HG02588 (cell line): Measurements from ENCODE around the gene MCC.

Source experiments
- ATAC-seq: cut with Tn5 transposase; IDR thresholded peaks from one replicate; pipeline ENCODE4 v1.9.1; 2021; ENCODE audit warnings: mild to moderate bottlenecking, moderate library complexity; ENCODE audit not compliant: unreplicated experiment

Gene MCC

GRCh38 chr5:113064806-113065205 lies 423.4 kb downstream of the MCC start:
- no peak for ATAC-seq

- no peak for ATAC-seq
These were observed 424.3 kb downstream of the MCC start for GRCh38 chr5:113063927-113064326.

- ATAC-seq: no peak
These were observed 425.3 kb downstream of the MCC start for GRCh38 chr5:113062869-113063508.

GRCh38 chr5:113061846-113062780 lies 426.1 kb downstream of the MCC start:
- ATAC-seq: no peak

GRCh38 chr5:113060408-113061025 lies 427.7 kb downstream of the MCC start:
- ATAC-seq: no peak

- no peak for ATAC-seq
These were observed 428.8 kb downstream of the MCC start for GRCh38 chr5:113059232-113060040.

GRCh38 chr5:113058706-113059226 lies 429.5 kb downstream of the MCC start:
- ATAC-seq: no peak

- ATAC-seq: no peak
These were observed 430.0 kb downstream of the MCC start for GRCh38 chr5:113058269-113058668.

GRCh38 chr5:113057557-113057984 lies 430.7 kb downstream of the MCC start:
- no peak for ATAC-seq

- no peak for ATAC-seq
These were observed 431.3 kb downstream of the MCC start for GRCh38 chr5:113056988-113057387.

- ATAC-seq: no peak
These were observed 433.4 kb downstream of the MCC start for GRCh38 chr5:113054899-113055298.

GRCh38 chr5:113053511-113053995 lies 434.7 kb downstream of the MCC start:
- ATAC-seq: no peak

GRCh38 chr5:113052041-113052795 lies 436.0 kb downstream of the MCC start:
- ATAC-seq: no peak

GRCh38 chr5:113050721-113051382 lies 437.4 kb downstream of the MCC start:
- ATAC-seq: no peak

GRCh38 chr5:113048931-113049330 lies 439.3 kb downstream of the MCC start:
- no peak for ATAC-seq

- ATAC-seq: peak; percentile 88
These were observed 440.3 kb downstream of the MCC start for GRCh38 chr5:113047733-113048652.

- no peak for ATAC-seq
These were observed 441.0 kb downstream of the MCC start for GRCh38 chr5:113047234-113047633.
